Germinal center (tissue), 1 donor: ENCODE data around the gene AIRE.

Experiments used
- DNase-seq: peaks from one replicate; pipeline ENCODE4 v3.0.0; 2012; ENCODE audit warnings: mixed read lengths, low spot score

Gene AIRE

GRCh38 chr21:44305691-44306090, 20.0 kb downstream of the AIRE start:
- DNase-seq: no peak

DNA sequence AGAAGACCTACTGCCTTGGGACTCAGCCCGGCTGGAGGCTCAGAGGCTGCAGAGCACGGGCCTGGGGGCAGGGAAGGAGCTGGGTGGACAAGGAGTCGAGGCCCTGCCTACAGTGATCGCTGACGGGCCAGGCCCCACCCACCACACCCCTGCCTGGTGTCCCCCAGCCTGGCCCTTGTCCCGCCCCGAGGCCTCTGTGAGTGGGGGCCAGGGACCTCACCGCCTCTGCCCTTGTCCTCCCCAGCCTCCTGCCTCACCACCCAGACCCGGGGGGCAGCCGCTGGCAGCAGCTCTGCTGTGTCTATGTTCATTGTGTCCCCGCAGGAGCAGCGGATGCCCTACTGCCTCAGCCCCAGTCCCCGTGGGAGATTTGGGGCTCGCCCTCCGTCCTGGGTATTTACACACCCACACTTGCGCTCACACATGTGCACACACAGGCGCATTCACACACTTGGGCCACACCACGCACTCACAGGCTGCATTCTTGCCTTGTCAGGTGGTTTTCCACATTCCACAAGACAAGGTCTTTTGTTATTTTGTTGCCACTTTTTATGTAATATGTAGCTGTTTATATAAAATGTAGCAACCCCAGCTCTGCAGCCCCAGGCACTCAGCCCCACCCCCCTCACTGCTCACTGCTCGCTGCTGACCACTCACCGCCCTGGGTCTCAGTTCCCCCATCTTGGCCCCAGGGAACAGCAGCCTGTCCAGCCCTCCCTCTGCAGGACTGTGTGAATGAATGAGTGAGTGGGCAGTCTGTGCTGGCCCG, 21.4 kb downstream of the AIRE start:
- no peak for DNase-seq

GRCh38 chr21:44310628-44311507, 25.2 kb downstream of the AIRE start:
- DNase-seq: no peak

DNA sequence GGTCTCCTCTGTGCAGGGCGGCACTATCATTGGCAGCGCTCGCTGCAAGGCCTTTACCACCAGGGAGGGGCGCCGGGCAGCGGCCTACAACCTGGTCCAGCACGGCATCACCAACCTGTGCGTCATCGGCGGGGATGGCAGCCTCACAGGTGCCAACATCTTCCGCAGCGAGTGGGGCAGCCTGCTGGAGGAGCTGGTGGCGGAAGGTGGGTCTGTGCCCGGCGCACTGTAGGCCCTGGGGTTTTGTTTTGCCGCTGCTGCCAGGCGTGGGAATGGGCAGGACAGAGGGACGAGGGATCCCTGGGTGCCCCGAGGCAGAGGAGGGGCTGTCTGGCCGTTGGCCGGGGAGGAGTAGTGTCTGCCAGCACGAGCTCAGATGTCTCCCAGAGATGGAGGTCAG, 26.4 kb downstream of the AIRE start:
- no peak for DNase-seq

- DNase-seq: no peak
Measured at GRCh38 chr21:44312716-44313115, 27.0 kb downstream of the AIRE start.

DNA sequence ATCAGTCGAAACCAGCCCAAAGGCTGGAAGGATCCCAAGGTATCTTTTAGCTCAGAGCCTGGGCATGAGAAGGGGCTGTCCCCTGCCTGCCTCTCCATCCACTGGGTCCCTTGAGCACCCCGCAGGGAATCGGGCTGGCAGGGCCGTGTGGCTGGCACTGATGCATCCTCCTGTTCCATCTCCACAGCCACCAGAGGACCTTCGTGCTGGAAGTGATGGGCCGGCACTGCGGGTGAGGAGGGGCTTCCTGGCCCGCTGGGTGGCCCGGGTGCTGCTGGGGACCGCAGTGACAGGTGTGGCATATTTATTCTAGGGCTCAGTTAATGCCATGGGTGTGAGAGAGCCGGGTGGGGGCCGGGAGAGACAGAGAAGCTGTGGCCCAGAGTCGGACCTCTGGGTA, 27.8 kb downstream of the AIRE start:
- no peak for DNase-seq

DNA sequence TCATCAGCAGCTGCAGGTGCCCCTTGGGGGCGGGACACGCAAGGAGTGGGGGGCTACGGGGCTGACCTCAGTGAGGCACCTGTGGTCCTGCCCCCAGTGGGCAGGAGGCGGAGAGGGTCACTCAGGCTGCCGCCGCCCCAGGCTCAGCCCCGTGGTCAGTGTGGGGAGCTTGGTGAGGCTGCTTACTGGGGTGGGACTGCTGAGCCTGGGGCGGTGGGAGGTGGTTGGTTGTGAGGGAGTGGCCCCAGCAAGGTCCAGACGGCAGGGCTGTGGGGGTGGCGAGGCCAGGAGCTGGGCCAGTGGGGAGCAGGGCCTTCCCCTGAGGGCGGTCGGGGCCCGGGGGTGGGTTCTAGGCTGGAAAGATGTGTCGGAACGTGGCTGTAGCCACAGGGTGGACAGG, 28.5 kb downstream of the AIRE start:
- DNase-seq: no peak

DNA sequence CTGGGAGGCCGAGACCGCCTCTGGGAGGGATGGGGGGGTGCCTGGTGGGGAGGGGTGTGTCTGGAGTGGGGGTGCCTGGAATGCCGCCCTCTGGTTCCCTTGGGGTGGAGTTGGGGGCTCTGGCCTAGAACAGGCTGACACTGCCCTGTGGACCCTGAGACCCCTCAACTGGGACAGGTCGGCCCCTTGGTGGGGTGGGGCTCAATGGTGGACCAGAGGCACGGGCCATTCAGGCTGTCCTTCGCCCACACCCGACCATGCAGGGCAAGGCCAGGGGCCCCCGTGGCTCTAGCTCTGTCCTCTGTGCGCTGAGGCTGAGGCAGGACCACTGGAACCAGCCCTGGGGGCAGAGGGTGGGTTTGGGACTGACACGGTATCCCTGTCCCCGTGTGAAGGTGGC, 28.9 kb downstream of the AIRE start:
- no peak for DNase-seq

- DNase-seq: no peak
Measured at GRCh38 chr21:44315691-44316203, 30.1 kb downstream of the AIRE start.

- no peak for DNase-seq
Measured at GRCh38 chr21:44316277-44316900, 30.7 kb downstream of the AIRE start.

DNA sequence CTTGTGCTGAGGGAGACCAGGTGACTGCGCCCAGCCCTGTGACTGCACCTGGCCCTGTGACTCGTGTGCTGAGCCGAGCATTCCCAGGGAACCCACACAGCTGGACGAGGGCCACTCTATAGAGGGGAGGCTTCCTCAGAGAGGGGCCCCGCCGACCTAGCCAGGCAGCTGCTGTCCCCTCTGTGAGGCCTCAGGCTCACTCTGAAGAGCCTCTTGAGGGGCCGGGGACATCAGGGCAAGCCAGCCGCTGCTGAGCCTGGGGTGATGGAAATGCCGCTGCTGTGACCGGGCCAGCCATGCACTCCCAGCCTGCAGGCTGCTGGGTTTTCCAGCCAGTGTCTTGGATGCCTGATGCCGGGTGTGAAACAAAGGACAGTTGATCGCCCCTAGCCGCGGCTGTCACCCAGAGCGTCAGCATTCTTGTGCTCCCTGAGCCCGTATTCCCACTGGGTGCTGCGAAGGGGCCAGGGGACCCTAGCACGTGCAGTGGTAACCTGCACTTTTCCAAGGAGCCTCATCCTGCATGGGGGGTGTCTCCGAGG, 31.6 kb downstream of the AIRE start:
- no peak for DNase-seq

DNA sequence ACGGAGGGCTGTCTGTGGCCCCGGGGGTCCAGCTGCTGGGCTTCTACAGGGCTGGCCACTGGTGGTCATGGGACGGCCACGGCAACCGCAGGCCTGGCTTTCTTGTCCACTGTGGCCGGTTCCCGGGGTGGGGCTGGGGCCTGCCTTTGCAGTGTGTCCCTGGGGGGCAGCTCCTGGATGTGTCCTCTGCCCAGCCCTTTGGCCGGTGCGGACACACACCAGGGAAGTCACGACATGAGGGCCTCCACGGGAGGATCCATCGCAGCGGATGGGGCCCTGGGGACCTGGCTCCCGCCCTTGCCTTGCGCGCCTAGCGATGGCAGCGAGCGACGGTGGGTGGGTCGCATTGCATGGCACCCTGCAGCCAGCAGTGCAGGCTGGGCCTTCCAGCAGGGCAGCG, 32.2 kb downstream of the AIRE start:
- DNase-seq: no peak

DNA sequence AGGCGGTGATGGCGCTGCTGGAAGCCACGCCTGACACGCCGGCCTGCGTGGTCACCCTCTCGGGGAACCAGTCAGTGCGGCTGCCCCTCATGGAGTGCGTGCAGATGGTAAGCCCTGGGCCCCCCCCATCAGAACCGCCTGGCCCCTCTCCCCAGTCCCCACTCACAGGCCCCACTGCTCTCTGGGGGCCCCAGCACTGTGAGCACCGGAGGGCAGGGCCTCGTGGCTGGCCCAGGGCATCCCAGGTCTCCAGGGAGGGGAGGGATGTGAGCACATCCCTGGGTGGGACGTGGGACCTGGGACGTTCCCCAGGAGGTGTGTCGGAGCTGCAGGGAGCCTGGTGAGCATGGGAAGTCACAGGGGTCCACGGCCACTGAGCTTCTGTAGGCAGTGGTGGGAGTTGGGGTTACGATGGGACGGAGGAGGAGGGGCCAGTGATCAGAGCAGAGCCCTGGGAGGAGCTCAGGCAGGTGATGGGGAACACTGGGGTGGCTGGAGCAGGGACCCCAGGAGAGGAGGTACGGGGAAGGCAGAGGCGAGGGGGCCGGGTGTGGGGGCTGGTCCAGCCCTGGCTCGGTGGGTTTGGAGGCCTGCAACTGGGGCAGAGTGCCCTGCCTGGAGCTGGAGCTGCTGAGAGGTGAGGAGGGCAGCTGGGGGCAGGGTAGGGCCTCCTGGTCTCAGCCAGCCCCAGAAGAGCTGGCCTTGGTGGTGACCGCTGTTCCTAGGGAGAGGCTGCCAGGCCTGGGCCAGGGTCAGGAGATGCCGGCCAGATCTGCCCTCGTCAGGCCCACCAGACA, 33.0 kb downstream of the AIRE start:
- no peak for DNase-seq

GRCh38 chr21:44319407-44320065, 33.9 kb downstream of the AIRE start:
- DNase-seq: no peak

DNA sequence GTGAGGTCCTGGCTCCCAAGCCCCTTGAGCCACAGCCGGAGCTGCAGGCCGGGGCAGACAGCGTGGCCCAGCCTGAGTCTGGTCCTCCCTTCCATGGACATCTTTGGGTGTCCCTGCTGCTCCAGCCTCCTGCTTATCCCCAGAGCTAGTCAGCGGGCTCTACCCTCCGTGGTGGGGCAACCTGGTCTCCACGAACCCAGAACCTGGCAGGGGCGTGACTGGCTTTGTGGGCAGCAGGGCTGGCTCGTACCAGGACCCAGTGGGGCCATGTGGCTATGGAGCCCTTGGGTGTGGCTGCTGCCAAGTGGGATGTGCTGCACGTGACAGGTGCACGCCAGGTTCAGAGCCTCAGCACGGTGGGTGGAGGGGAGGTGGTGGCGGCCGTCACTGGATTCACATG, 35.2 kb downstream of the AIRE start:
- no peak for DNase-seq

DNA sequence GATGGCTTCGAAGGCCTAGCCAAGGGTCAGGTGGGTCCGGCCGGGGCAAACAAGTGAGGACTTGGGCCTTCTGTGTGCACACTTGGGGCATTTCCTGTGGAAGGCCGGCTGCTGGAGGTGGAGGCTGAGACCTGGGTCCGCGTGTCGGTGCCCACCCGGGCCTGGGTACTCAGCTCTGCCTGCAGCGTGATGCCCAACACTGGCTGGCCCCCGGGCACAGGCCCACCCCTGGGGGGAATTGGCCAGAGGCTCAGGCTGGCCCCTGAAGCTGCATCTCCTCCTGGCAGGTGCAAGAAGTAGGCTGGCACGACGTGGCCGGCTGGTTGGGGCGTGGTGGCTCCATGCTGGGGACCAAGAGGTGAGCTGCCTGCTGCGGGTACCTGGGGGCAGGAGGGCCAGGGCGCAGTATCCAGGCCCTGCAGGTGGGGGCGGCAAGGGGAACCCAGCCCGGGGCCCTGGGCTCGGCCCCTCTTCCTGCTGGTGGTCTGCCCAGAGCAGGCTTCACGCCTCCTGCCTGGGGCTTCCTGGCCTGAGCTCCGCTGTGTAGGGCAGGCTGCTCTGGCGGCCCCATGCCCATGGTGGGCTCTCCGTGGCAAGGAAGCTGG, 36.3 kb downstream of the AIRE start:
- no peak for DNase-seq

- DNase-seq: no peak
Measured at GRCh38 chr21:44322621-44323325, 37.1 kb downstream of the AIRE start.

DNA sequence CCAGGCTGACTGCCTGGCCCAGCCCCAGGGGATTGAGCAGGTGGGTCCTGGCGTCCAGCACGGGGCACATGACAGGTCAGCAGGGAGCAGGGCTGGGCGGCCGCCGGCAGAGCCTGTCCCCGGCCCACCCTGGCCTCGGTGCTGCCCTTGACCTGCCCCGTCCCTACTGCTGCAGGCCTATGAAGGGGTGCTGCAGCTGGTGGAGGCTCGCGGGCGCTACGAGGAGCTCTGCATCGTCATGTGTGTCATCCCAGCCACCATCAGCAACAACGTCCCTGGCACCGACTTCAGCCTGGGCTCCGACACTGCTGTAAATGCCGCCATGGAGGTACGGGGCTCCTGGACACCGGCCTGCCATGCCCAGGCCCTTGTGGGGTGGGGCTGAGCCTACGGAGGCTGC, 37.9 kb downstream of the AIRE start:
- no peak for DNase-seq

- no peak for DNase-seq
Measured at GRCh38 chr21:44324106-44324853, 38.6 kb downstream of the AIRE start.

- no peak for DNase-seq
Measured at GRCh38 chr21:44324854-44325107, 39.1 kb downstream of the AIRE start.
